ENCODE measurements around the gene OPA1. TPM values are rescaled to one million over a fixed set of nuclear protein-coding genes. Genes with fewer than 3 reads are reported as not detected.

OPA1 gene
- total and polyA plus RNA-seq, 2 of the 13 experiments (the other 11 are each of a cell fraction or from before 2014, with no cell fraction given) = 26.7 to 78.5 TPM

DNA sequence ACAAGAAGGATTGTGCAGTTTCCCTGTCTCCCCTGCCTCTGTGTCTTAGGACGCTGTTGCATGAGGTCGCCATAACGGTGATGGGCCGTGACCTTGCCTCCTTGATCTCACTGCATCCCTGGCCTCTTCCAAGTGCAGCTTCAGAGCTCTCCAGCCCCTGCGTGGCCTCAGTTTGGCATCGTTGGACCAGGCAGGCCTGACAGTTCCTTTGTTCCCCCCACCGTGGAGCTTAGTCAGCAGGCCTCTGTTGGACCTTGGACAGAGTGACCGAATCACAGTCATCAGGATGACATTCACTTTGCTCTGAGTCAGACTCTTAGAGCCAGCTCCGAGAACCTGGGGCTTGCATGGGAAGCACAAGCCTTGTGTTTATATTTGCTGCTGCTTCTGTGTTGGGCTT lies 139.4 kb downstream of the OPA1 start (continued):
- TF ChIP-seq ZFYVE20 (CRISPR knock-in tag; IDR thresholded peaks at IDR 0.05; ENCODE audit: borderline replicate concordance, low read depth) = no peak
- TF ChIP-seq FOXK1 (CRISPR knock-in tag; IDR thresholded peaks at IDR 0.05; ENCODE audit: borderline replicate concordance, low read depth) = 0 out of 2 replicates have a peak, but pooled peaks have one; percentile 13
- TF ChIP-seq TEAD3 (CRISPR knock-in tag; optimal IDR thresholded peaks at IDR 0.05; ENCODE audit: borderline replicate concordance) = peak; percentile 55
- TF ChIP-seq, protein P1, sequence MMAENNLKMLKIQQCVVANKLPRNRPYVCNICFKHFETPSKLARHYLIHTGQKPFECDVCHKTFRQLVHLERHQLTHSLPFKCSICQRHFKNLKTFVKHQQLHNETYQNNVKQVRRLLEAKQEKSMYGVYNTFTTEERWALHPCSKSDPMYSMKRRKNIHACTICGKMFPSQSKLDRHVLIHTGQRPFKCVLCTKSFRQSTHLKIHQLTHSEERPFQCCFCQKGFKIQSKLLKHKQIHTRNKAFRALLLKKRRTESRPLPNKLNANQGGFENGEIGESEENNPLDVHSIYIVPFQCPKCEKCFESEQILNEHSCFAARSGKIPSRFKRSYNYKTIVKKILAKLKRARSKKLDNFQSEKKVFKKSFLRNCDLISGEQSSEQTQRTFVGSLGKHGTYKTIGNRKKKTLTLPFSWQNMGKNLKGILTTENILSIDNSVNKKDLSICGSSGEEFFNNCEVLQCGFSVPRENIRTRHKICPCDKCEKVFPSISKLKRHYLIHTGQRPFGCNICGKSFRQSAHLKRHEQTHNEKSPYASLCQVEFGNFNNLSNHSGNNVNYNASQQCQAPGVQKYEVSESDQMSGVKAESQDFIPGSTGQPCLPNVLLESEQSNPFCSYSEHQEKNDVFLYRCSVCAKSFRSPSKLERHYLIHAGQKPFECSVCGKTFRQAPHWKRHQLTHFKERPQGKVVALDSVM (CRISPR knock-in tag; IDR thresholded peaks at IDR 0.05) = no peak
- TF ChIP-seq, protein P2, sequence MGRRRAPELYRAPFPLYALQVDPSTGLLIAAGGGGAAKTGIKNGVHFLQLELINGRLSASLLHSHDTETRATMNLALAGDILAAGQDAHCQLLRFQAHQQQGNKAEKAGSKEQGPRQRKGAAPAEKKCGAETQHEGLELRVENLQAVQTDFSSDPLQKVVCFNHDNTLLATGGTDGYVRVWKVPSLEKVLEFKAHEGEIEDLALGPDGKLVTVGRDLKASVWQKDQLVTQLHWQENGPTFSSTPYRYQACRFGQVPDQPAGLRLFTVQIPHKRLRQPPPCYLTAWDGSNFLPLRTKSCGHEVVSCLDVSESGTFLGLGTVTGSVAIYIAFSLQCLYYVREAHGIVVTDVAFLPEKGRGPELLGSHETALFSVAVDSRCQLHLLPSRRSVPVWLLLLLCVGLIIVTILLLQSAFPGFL (CRISPR knock-in tag; IDR thresholded peaks at IDR 0.05) = no peak
- TF ChIP-seq, protein P3, sequence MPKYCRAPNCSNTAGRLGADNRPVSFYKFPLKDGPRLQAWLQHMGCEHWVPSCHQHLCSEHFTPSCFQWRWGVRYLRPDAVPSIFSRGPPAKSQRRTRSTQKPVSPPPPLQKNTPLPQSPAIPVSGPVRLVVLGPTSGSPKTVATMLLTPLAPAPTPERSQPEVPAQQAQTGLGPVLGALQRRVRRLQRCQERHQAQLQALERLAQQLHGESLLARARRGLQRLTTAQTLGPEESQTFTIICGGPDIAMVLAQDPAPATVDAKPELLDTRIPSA (CRISPR knock-in tag; IDR thresholded peaks at IDR 0.05; ENCODE audit: borderline replicate concordance) = no peak
- TF ChIP-seq ZNF350 (CRISPR knock-in tag; IDR thresholded peaks at IDR 0.05; ENCODE audit: borderline replicate concordance, low read depth) = peak; percentile 45; the same call in 1 of the 2 replicates
- TF ChIP-seq POLR2G (IDR thresholded peaks at IDR 0.05; ENCODE audit: low read depth, low read length) = 0 out of 2 replicates have a peak, but pooled peaks have one; percentile 42
- TF ChIP-seq KDM2A (CRISPR knock-in tag; IDR thresholded peaks at IDR 0.05; ENCODE audit: borderline replicate concordance, low read depth) = peak; percentile 37; the same call in 1 of the 2 replicates
- no peak for TF ChIP-seq ZNF772 (CRISPR knock-in tag; IDR thresholded peaks at IDR 0.05)
- no peak for TF ChIP-seq TCF7L2 (IDR thresholded peaks at IDR 0.05; ENCODE audit: low read depth, low read length)
- no peak for TF ChIP-seq ZBTB7B (CRISPR knock-in tag; IDR thresholded peaks at IDR 0.05)
- TF ChIP-seq, protein P4, sequence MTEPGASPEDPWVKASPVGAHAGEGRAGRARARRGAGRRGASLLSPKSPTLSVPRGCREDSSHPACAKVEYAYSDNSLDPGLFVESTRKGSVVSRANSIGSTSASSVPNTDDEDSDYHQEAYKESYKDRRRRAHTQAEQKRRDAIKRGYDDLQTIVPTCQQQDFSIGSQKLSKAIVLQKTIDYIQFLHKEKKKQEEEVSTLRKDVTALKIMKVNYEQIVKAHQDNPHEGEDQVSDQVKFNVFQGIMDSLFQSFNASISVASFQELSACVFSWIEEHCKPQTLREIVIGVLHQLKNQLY (CRISPR knock-in tag; IDR thresholded peaks at IDR 0.05) = peak; percentile 23; the same call in 1 of the 2 replicates
- no peak for TF ChIP-seq TCF7 (IDR thresholded peaks at IDR 0.05; ENCODE audit: low read depth)
- TF ChIP-seq ZNF383 (CRISPR knock-in tag; IDR thresholded peaks at IDR 0.05; ENCODE audit: borderline replicate concordance) = no peak
- TF ChIP-seq ZNF432 (CRISPR knock-in tag; IDR thresholded peaks at IDR 0.05; ENCODE audit: borderline replicate concordance) = no peak
- TF ChIP-seq FOXP1 (IDR thresholded peaks at IDR 0.05) = no peak
- no peak; the same call in 1 of the 2 replicates for TF ChIP-seq FOXP1 (CRISPR knock-in tag; IDR thresholded peaks at IDR 0.05)
- no peak for TF ChIP-seq ZNF496 (CRISPR knock-in tag; IDR thresholded peaks at IDR 0.05; ENCODE audit: insufficient replicate concordance)
- TF ChIP-seq ZNF264 (CRISPR knock-in tag; IDR thresholded peaks at IDR 0.05) = no peak
- TF ChIP-seq, protein P5, sequence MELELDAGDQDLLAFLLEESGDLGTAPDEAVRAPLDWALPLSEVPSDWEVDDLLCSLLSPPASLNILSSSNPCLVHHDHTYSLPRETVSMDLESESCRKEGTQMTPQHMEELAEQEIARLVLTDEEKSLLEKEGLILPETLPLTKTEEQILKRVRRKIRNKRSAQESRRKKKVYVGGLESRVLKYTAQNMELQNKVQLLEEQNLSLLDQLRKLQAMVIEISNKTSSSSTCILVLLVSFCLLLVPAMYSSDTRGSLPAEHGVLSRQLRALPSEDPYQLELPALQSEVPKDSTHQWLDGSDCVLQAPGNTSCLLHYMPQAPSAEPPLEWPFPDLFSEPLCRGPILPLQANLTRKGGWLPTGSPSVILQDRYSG (CRISPR knock-in tag; IDR thresholded peaks at IDR 0.05) = no peak
- no peak for TF ChIP-seq ZFP36L2 (CRISPR knock-in tag; IDR thresholded peaks at IDR 0.05)
- TF ChIP-seq, protein P6, sequence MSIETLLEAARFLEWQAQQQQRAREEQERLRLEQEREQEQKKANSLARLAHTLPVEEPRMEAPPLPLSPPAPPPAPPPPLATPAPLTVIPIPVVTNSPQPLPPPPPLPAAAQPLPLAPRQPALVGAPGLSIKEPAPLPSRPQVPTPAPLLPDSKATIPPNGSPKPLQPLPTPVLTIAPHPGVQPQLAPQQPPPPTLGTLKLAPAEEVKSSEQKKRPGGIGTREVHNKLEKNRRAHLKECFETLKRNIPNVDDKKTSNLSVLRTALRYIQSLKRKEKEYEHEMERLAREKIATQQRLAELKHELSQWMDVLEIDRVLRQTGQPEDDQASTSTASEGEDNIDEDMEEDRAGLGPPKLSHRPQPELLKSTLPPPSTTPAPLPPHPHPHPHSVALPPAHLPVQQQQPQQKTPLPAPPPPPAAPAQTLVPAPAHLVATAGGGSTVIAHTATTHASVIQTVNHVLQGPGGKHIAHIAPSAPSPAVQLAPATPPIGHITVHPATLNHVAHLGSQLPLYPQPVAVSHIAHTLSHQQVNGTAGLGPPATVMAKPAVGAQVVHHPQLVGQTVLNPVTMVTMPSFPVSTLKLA (IDR thresholded peaks at IDR 0.05) = no peak
- TF ChIP-seq ELF4 (CRISPR knock-in tag; IDR thresholded peaks at IDR 0.05; ENCODE audit: borderline replicate concordance) = no peak
